ENCODE data around the gene DLX3. TPM values are rescaled to one million over a fixed set of nuclear protein-coding genes. Genes with fewer than 3 reads are reported as not detected.

DLX3 gene
- total RNA-seq, 1 experiment from 2014 or later, result 0.18 TPM

DNA sequence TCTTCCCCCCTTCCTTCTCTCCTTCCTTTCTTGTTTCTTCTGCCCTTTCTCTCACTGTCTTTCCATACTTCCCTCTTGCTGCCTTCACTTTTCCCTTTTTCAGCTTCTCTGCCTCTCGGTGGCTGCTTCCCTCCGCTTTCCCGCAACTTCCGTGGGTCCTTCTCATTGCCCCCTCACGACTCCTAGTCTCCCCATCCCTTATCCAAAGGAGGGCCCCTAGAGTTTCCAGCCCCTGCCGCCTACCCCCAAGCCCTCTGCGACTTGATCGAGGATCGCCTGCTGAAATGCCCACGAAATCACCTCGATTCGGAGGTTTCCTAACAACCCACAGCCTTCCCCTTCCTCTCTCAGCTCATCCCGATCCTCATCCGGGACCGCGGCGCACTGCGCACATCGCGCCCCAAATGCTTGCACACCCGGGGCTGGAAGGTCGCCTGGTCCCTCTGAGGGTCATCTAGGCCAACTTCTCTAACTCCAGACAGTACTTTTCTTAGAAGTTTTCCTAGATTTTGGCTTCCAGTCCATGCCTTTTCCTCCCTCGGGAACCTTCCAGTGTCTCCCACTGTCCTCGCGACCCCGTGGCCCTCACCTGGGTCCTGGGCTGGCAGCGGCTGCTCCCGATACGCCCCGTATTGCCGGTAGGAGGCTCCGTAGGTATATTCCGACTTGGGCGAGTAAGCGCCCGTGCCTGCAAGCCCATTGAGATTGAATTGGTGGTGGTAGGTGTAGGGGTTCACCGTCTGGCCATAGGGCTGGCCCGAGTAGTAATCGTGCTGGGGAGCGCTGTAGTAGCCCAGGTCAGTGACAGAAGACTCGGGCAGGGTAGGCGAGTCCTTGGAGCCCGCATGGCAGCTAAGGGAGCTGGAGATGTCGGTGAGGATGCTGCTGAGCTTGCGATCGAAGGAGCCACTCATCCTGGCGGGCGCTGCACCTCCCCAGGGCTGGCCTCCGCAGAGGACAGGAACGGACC lies 654 bp downstream of the DLX3 start:
- Histone ChIP-seq H3K4me2 (ENCODE audit: low read length) (peak overlapping the region; percentile 85), H2AFZ (ENCODE audit: low read length) (peak overlapping the region; percentile 73), H3K4me1 (ENCODE audit: insufficient read depth, low read length) (peaks cover 32% of the 10 kb centered on the region), H3K27me3 (ENCODE audit: low read length) (peaks cover 12% of the 10 kb centered on the region), H3K27ac (ENCODE audit: low read length) (no peak overlapping the region), H3K79me2 (ENCODE audit: low read length) (no peaks in the 10 kb centered on the region), H4K20me1 (ENCODE audit: low read length) (no peaks in the 10 kb centered on the region), H3K36me3 (ENCODE audit: low read depth, low read length) (no peaks in the 10 kb centered on the region), H3K9me3 (ENCODE audit: low read length) (no peaks in the 10 kb centered on the region), H3K4me3 (ENCODE audit: low read length) (peak overlapping the region; percentile 68), H3K9me2 (replicated peaks; ENCODE audit: low read length) (no peaks in the 10 kb centered on the region), H3K9ac (ENCODE audit: low read length) (no peak overlapping the region; the same call in 1 of the 2 replicates), H3F3A (ENCODE audit: low read length, unreplicated experiment) (no peaks in the 10 kb centered on the region)
- intact Hi-C loops (cut with micrococcal nuclease), result loop anchor here (5.0 kb wide), 2 partner anchors 287 to 427 kb away; partner anchors contain the start of gene SLC35B1
- ChIA-PET CTCF (interaction anchor here (0.6 to 4.1 kb wide), 4 partner anchors 42 to 939 kb away, joined by 3 to 35 read pairs (median 5); no protein-coding TSS in a partner anchor), POLR2A (ENCODE audit: unreplicated experiment) (interaction anchor here (0.5 kb wide), 1 partner anchor 10 kb away, joined by 4 read pairs; no protein-coding TSS in a partner anchor)
- ATAC-seq, result no peak; the same call in 1 of the 2 replicates
- TF ChIP-seq EZH2phosphoT487 (IDR thresholded peaks at IDR 0.05; ENCODE audit: borderline replicate concordance, low read length) (no peak), EZH2 (IDR thresholded peaks at IDR 0.05; ENCODE audit: low read length, unreplicated experiment) (no peak)
- TF ChIP-seq, protein P1, sequence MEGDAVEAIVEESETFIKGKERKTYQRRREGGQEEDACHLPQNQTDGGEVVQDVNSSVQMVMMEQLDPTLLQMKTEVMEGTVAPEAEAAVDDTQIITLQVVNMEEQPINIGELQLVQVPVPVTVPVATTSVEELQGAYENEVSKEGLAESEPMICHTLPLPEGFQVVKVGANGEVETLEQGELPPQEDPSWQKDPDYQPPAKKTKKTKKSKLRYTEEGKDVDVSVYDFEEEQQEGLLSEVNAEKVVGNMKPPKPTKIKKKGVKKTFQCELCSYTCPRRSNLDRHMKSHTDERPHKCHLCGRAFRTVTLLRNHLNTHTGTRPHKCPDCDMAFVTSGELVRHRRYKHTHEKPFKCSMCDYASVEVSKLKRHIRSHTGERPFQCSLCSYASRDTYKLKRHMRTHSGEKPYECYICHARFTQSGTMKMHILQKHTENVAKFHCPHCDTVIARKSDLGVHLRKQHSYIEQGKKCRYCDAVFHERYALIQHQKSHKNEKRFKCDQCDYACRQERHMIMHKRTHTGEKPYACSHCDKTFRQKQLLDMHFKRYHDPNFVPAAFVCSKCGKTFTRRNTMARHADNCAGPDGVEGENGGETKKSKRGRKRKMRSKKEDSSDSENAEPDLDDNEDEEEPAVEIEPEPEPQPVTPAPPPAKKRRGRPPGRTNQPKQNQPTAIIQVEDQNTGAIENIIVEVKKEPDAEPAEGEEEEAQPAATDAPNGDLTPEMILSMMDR (conservative IDR thresholded peaks at IDR 0.05; ENCODE audit: low read depth, low read length), result peak; percentile 44
- no TSS peak for BruUV-seq (replicated peaks)
- no peak for DNase-seq

DNA sequence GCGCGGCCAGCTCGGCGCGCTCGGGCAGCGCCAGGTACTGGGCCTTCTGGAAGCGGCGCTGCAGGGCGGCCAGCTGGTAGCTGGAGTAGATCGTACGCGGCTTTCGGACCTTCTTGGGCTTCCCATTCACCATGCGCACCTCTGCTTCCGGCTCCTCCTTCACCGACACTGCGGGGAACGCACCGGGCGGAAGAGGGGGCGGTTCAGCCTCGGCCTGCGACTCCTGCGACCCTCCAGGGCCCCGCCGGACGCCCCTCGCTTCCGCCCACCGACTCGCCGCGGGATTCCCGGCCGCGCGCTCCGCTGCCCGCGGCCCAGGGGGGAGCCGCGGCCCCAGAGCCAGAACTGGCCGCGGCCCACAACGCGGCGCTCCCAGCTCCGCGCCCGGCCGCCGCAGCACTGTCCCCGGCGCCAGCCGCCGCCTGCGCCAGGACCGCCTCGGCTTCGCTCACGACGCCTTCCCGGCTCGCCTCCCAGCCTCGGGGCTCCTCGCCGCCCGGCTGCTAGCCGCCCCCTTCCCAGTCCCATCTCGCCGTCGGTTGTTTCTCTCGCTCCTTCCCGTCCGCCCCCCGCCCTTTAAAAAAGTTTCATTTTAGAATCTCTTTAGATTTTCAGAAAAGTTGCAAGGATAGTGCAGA lies 1.5 kb downstream of the DLX3 start:
- intact Hi-C loops (cut with micrococcal nuclease), result no loop called here
- Histone ChIP-seq H3K4me2 (ENCODE audit: low read length) (peak overlapping the region; percentile 85), H3K4me1 (ENCODE audit: insufficient read depth, low read length) (peaks cover 30% of the 10 kb centered on the region), H2AFZ (ENCODE audit: low read length) (peak overlapping the region; percentile 73), H3K4me3 (ENCODE audit: low read length) (peak overlapping the region; percentile 68), H3F3A (ENCODE audit: low read length, unreplicated experiment) (no peaks in the 10 kb centered on the region), H3K36me3 (ENCODE audit: low read depth, low read length) (no peaks in the 10 kb centered on the region), H4K20me1 (ENCODE audit: low read length) (no peaks in the 10 kb centered on the region), H3K79me2 (ENCODE audit: low read length) (no peaks in the 10 kb centered on the region), H3K27me3 (ENCODE audit: low read length) (peaks cover 12% of the 10 kb centered on the region), H3K27ac (ENCODE audit: low read length) (no peak overlapping the region), H3K9me2 (replicated peaks; ENCODE audit: low read length) (no peaks in the 10 kb centered on the region), H3K9ac (ENCODE audit: low read length) (no peak overlapping the region; the same call in 1 of the 2 replicates), H3K9me3 (ENCODE audit: low read length) (no peaks in the 10 kb centered on the region)
- no TSS peak for BruUV-seq (replicated peaks)
- POLR2A ChIA-PET (ENCODE audit: unreplicated experiment), result no interaction called here
- DNase-seq, result peak; percentile 40
- CTCF ChIA-PET, result interaction anchor here (0.6 to 1.0 kb wide), 2 partner anchors 94 to 938 kb away, joined by 3 read pairs; no protein-coding TSS in a partner anchor
- ATAC-seq, result peak; percentile 12
- TF ChIP-seq, protein P1 (conservative IDR thresholded peaks at IDR 0.05; ENCODE audit: low read depth, low read length), result no peak
- TF ChIP-seq EZH2 (IDR thresholded peaks at IDR 0.05; ENCODE audit: low read length, unreplicated experiment) (no peak), EZH2phosphoT487 (IDR thresholded peaks at IDR 0.05; ENCODE audit: borderline replicate concordance, low read length) (no peak)
